SU-DHL-6 (cell line): Measurements from ENCODE around the gene SGCE.
A peak's percentile ranks its signal among the peaks of the same experiment; 100 is the strongest.

ENCODE experiments used
- H2AFZ ChIP-seq: fragments of 200-600 bp; sonication (generic); 2 replicates; pipeline ENCODE4 v1.6.1; 2014; ENCODE audit warnings: low read depth, mild to moderate bottlenecking, moderate library complexity, mixed read lengths, antibody characterized with exemption, low read length; ENCODE audit not compliant: severe bottlenecking
- H3F3A ChIP-seq: fragments of 200-600 bp; shearing (Covaris generic); 2 replicates; pipeline ENCODE4 v1.6.0; 2016; ENCODE audit warnings: antibody characterized with exemption, mild to moderate bottlenecking; ENCODE audit not compliant: insufficient read depth
- H3K27ac ChIP-seq: fragments of 200-600 bp; sonication (generic); 2 replicates; pipeline ENCODE4 v1.5.1; 2016; ENCODE audit warnings: low read depth, mild to moderate bottlenecking, low read length, moderate library complexity, mixed read lengths
- H3K27me3 ChIP-seq: fragments of 200-600 bp; sonication (generic), shearing (Covaris generic); 2 replicates; pipeline ENCODE4 v1.6.0; 2014; ENCODE audit warnings: mild to moderate bottlenecking, low read length
- H3K36me3 ChIP-seq: fragments of 200-600 bp; sonication (generic); 2 replicates; pipeline ENCODE4 v1.6.1; 2014; ENCODE audit warnings: mild to moderate bottlenecking, low read length, mixed read lengths
- H3K4me2 ChIP-seq: fragments of 300-600, 200-600 bp; shearing (Covaris generic), sonication (generic); 2 replicates; pipeline ENCODE4 v1.6.0; 2014; ENCODE audit warnings: low read length, low read depth, mild to moderate bottlenecking; ENCODE audit not compliant: poor library complexity, severe bottlenecking
- H3K4me3 ChIP-seq: fragments of 200-600 bp; sonication (generic); 2 replicates; pipeline ENCODE4 v1.5.1; 2014; ENCODE audit warnings: antibody characterized with exemption, low read length, mild to moderate bottlenecking, mixed read lengths; ENCODE audit not compliant: insufficient read depth, poor library complexity, severe bottlenecking
- H3K79me2 ChIP-seq: fragments of 200-600 bp; sonication (generic); 2 replicates; pipeline ENCODE4 v1.6.1; 2014; ENCODE audit warnings: mild to moderate bottlenecking, low read length, moderate library complexity; ENCODE audit not compliant: insufficient read depth
- H3K9ac ChIP-seq: fragments of 200-600 bp; sonication (generic); 2 replicates; pipeline ENCODE4 v1.7.0; 2014; ENCODE audit warnings: mild to moderate bottlenecking, low read length
- H3K9me2 ChIP-seq: fragments of 200-600 bp; sonication (generic); replicated peaks from 2 replicates; pipeline ENCODE4 v1.6.1; 2014; ENCODE audit warnings: low read length; ENCODE audit not compliant: insufficient read depth
- H3K9me3 ChIP-seq: fragments of 200-600 bp; sonication (generic); 2 replicates; pipeline ENCODE4 v1.6.1; 2014; ENCODE audit warnings: low read length, mixed read lengths; ENCODE audit not compliant: insufficient read depth
- H4K20me1 ChIP-seq: fragments of 200-600 bp; sonication (generic); 2 replicates; pipeline ENCODE4 v1.6.1; 2014; ENCODE audit warnings: low read depth, mild to moderate bottlenecking, antibody characterized with exemption, low read length, moderate library complexity, mixed read lengths
- CTCF ChIP-seq: fragments of 200-600 bp; sonication (generic); IDR thresholded peaks from one replicate; pipeline ENCODE4 v1.5.1; 2017; ENCODE audit warnings: antibody characterized with exemption, mild to moderate bottlenecking, low read length, moderate library complexity; ENCODE audit not compliant: insufficient read depth, poor library complexity, severe bottlenecking
- EZH2phosphoT487 ChIP-seq: fragments of 200-600 bp; sonication (generic), shearing (Covaris generic); conservative IDR thresholded peaks from 2 replicates; pipeline ENCODE4 v1.6.1; 2018; ENCODE audit warnings: mild to moderate bottlenecking, antibody characterized with exemption, low read length, moderate library complexity, mixed read lengths

Gene SGCE

GRCh38 chr7:94662548-94662947 lies 6.6 kb upstream of the SGCE start:
- no peaks in the 10 kb centered on the region for H3K9me3 ChIP-seq
- peaks cover 82% of the 10 kb centered on the region for H3K79me2 ChIP-seq
- H3K9me2 ChIP-seq: no peaks in the 10 kb centered on the region
- peaks cover 33% of the 10 kb centered on the region for H4K20me1 ChIP-seq
- H3K4me3 ChIP-seq: no peak overlapping the region
- no peak overlapping the region for H2AFZ ChIP-seq
- no peaks in the 10 kb centered on the region for H3K27me3 ChIP-seq
- TF ChIP-seq EZH2phosphoT487 (no peak), CTCF (no peak)
- H3K9ac ChIP-seq: no peak overlapping the region
- no peak overlapping the region for H3K4me2 ChIP-seq
- no peaks in the 10 kb centered on the region for H3K36me3 ChIP-seq
- no peak overlapping the region for H3K27ac ChIP-seq
- peaks cover 5% of the 10 kb centered on the region; the same call in 1 of the 2 replicates for H3F3A ChIP-seq

- Histone ChIP-seq H3K9me3 (no peaks in the 10 kb centered on the region), H3K4me3 (no peak overlapping the region), H3K4me2 (peak overlapping the region; percentile 0), H2AFZ (no peak overlapping the region), H3K79me2 (peaks cover 64% of the 10 kb centered on the region), H4K20me1 (peaks cover 33% of the 10 kb centered on the region), H3F3A (peaks cover 14% of the 10 kb centered on the region), H3K36me3 (no peaks in the 10 kb centered on the region), H3K9ac (no peak overlapping the region), H3K27ac (no peak overlapping the region), H3K9me2 (no peaks in the 10 kb centered on the region), H3K27me3 (no peaks in the 10 kb centered on the region)
- TF ChIP-seq CTCF (no peak), EZH2phosphoT487 (no peak)
These were observed 4.1 kb upstream of the SGCE start for GRCh38 chr7:94660006-94660405.

- no peaks in the 10 kb centered on the region for H3K9me2 ChIP-seq
- H2AFZ ChIP-seq: no peak overlapping the region
- peaks cover 40% of the 10 kb centered on the region for H4K20me1 ChIP-seq
- H3K4me3 ChIP-seq: peak overlapping the region; percentile 43
- no peaks in the 10 kb centered on the region for H3K36me3 ChIP-seq
- peak overlapping the region; percentile 30; the same call in 1 of the 2 replicates for H3K9ac ChIP-seq
- H3K79me2 ChIP-seq: peaks cover 53% of the 10 kb centered on the region
- peak overlapping the region; percentile 93 for H3K4me2 ChIP-seq
- H3K27ac ChIP-seq: peak overlapping the region; percentile 41; the same call in 1 of the 2 replicates
- H3F3A ChIP-seq: peaks cover 14% of the 10 kb centered on the region
- H3K27me3 ChIP-seq: no peaks in the 10 kb centered on the region
- no peaks in the 10 kb centered on the region for H3K9me3 ChIP-seq
- TF ChIP-seq CTCF (no peak), EZH2phosphoT487 (no peak)
These were observed 2.9 kb upstream of the SGCE start for GRCh38 chr7:94658826-94659225.
